Tibial nerve (tissue), 4 donors: ENCODE measurements around the gene SIM1.

Experiments
- EP300 ChIP-seq, 2 donors: sonication (generic); formaldehyde crosslinking; IDR thresholded peaks; one replicate each; pipeline ENCODE4 v1.6.1; 2017; ENCODE audit warnings: antibody characterized with exemption in 2 of 2, mild to moderate bottlenecking in 1 of 2
- POLR2A ChIP-seq, 2 donors: fragments of 450-650 bp; IDR thresholded peaks; one replicate each; pipeline ENCODE4 v1.6.1; 2017; ENCODE audit warnings: antibody characterized with exemption in 2 of 2, mild to moderate bottlenecking in 2 of 2, moderate library complexity in 2 of 2
- TF ChIP-seq, protein P1 (sequence below), 5 experiments: fragments of 200-600 bp in 3 of 5; fragments of 450-650 bp in 2 of 5; sonication (generic) in 3 of 5; IDR thresholded peaks; one replicate each; pipeline ENCODE4 v1.5.1; 2016 to 2019; ENCODE audit warnings: antibody characterized with exemption in 5 of 5, mild to moderate bottlenecking in 3 of 5, moderate library complexity in 2 of 5

DNA sequence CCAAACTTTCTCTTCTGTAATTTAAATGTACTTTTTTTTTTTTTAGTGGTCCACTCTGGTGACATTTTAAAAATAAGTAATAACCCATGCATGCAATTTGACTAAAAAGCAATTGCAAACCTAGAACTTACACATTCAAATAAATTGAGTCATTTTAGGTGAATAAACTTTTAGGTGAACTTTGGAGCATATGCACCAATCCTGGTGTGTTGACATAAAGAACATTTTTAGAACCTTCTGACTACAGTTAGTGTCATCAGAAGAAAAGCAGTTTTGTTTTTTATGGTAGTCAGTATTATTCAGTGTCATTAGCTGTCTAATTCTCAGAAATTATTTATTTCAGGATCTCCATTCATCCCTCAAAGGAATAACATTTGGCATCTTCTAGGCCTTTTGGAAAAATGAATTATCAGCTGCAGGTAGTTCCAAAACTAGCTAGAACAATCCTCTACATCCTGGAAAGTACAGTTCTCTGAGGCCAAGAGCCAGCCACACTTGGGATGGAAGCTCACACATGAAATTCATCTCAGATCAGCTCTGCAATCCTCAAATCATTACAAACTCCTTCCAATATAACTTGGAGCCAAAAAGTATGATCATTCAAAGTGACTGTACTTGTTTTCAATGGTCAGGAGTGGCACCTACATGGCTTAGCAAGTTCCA lies 38.5 kb upstream of the SIM1 start:
- TF ChIP-seq, protein P1, sequence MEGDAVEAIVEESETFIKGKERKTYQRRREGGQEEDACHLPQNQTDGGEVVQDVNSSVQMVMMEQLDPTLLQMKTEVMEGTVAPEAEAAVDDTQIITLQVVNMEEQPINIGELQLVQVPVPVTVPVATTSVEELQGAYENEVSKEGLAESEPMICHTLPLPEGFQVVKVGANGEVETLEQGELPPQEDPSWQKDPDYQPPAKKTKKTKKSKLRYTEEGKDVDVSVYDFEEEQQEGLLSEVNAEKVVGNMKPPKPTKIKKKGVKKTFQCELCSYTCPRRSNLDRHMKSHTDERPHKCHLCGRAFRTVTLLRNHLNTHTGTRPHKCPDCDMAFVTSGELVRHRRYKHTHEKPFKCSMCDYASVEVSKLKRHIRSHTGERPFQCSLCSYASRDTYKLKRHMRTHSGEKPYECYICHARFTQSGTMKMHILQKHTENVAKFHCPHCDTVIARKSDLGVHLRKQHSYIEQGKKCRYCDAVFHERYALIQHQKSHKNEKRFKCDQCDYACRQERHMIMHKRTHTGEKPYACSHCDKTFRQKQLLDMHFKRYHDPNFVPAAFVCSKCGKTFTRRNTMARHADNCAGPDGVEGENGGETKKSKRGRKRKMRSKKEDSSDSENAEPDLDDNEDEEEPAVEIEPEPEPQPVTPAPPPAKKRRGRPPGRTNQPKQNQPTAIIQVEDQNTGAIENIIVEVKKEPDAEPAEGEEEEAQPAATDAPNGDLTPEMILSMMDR (IDR thresholded peaks at IDR 0.05) = no peak
- TF ChIP-seq EP300 (IDR thresholded peaks at IDR 0.05) (no peak), POLR2A (IDR thresholded peaks at IDR 0.05) (no peak)
